Measurements from ENCODE around the gene DHRSX.
"Not testable (repeated sequence)": the region's sequence is repeated elsewhere in the genome, so short reads cannot be mapped to it uniquely, and the experiment has no call there.

DNA sequence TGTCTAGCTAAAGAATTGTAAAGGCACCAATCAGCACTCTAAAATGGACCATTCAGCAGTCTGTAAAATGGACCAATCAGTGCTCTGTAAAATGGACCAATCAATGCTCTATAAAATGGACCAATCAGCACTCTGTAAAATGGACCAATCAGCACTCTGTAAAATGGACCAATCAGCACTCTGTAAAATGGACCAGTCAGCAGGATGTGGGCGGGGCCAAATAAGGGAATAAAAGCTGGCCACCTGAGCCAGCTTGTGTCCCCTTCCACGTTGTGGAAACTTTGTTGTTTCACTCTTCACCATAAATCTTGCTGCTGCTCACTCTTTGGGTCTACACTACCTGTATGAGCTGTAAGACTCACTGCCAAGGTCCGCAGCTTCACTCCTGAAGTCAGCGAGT, 230.0 kb downstream of the DHRSX start:
- TF ChIP-seq CTCF (IDR thresholded peaks at IDR 0.05 in 2 of 3, conservative IDR thresholded peaks at IDR 0.05 in 1 of 3; ENCODE audit: insufficient read depth in 2 of 3, low read depth in 1 of 3, low read length in 3 of 3); ZNF384 (IDR thresholded peaks at IDR 0.05; ENCODE audit: low read depth, low read length); RAD51 (IDR thresholded peaks at IDR 0.05; ENCODE audit: borderline replicate concordance, low read depth); NFIC (IDR thresholded peaks at IDR 0.05); NKRF (IDR thresholded peaks at IDR 0.05; ENCODE audit: borderline replicate concordance); FOXK2 (conservative IDR thresholded peaks at IDR 0.05 in 1 of 2, IDR thresholded peaks at IDR 0.05 in 1 of 2; ENCODE audit: low read depth in 2 of 2); ZNF785 (CRISPR knock-in tag; IDR thresholded peaks at IDR 0.05); SP2 (IDR thresholded peaks at IDR 0.05; ENCODE audit: extremely low read depth, low read depth, low read length, poor library complexity, severe bottlenecking): not testable (repeated sequence)
- TF ChIP-seq, protein P1, sequence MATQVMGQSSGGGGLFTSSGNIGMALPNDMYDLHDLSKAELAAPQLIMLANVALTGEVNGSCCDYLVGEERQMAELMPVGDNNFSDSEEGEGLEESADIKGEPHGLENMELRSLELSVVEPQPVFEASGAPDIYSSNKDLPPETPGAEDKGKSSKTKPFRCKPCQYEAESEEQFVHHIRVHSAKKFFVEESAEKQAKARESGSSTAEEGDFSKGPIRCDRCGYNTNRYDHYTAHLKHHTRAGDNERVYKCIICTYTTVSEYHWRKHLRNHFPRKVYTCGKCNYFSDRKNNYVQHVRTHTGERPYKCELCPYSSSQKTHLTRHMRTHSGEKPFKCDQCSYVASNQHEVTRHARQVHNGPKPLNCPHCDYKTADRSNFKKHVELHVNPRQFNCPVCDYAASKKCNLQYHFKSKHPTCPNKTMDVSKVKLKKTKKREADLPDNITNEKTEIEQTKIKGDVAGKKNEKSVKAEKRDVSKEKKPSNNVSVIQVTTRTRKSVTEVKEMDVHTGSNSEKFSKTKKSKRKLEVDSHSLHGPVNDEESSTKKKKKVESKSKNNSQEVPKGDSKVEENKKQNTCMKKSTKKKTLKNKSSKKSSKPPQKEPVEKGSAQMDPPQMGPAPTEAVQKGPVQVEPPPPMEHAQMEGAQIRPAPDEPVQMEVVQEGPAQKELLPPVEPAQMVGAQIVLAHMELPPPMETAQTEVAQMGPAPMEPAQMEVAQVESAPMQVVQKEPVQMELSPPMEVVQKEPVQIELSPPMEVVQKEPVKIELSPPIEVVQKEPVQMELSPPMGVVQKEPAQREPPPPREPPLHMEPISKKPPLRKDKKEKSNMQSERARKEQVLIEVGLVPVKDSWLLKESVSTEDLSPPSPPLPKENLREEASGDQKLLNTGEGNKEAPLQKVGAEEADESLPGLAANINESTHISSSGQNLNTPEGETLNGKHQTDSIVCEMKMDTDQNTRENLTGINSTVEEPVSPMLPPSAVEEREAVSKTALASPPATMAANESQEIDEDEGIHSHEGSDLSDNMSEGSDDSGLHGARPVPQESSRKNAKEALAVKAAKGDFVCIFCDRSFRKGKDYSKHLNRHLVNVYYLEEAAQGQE (IDR thresholded peaks at IDR 0.05; ENCODE audit: borderline replicate concordance) = not testable (repeated sequence)
- TF ChIP-seq, protein P1 (CRISPR knock-in tag; IDR thresholded peaks at IDR 0.05; ENCODE audit: low read depth) = not testable (repeated sequence)
